Stimulated activated CD8-positive, alpha-beta memory T cell treated with anti-CD3 and anti-CD28 coated beads, Interleukin-15, amount 100 ng/mL, for 1 hour (primary cell): ENCODE results near the gene CD8B.

ENCODE experiments used
- DNase-seq: peaks from one replicate; pipeline ENCODE4 v3.0.0-alpha.2; 2020; ENCODE audit warnings: low read depth

Gene CD8B

GRCh38 chr2:86774862-86775261 is 86.8 kb downstream of the CD8B start:
- no peak for DNase-seq

- DNase-seq = no peak
These were observed 89.1 kb downstream of the CD8B start for GRCh38 chr2:86772611-86773010.

GRCh38 chr2:86770816-86771301 is 90.8 kb downstream of the CD8B start:
- no peak for DNase-seq

GRCh38 chr2:86769838-86770237 is 91.8 kb downstream of the CD8B start:
- DNase-seq = no peak

- DNase-seq = no peak
These were observed 93.3 kb downstream of the CD8B start for GRCh38 chr2:86768189-86768949.
